GM23248 (cell line): ENCODE results near the gene MED10.

ENCODE experiments used
- EZH2 ChIP-seq: fragments of 200-600 bp; sonication (generic); IDR thresholded peaks from 2 replicates; pipeline ENCODE4 v1.6.1; 2018; ENCODE audit warnings: antibody characterized with exemption, mild to moderate bottlenecking; ENCODE audit not compliant: insufficient read depth, poor library complexity, severe bottlenecking
- EZH2phosphoT487 ChIP-seq: fragments of 200-600 bp; sonication (generic); IDR thresholded peaks from 2 replicates; pipeline ENCODE4 v1.6.1; 2018; ENCODE audit warnings: antibody characterized with exemption, moderate library complexity, mild to moderate bottlenecking, low read depth; ENCODE audit not compliant: insufficient read depth

DNA sequence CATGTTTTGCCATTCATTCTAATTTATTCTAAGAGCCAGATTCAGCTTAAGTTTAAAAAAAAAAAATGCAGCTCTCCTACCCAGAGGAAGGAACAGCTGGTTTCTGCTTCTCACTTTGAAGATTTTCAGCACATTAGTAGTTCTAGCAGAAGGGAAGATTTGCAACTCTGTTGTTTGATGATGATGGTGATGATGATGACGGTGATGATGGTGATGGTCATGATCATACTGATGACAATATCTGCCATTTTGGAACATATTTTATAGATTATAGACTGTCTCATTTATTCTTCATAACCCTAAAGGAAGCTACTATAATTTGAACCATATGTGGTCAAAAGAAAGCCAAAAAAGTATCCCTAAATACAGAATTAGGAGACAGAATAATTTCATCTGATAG, 7.9 kb upstream of the MED10 start:
- TF ChIP-seq EZH2phosphoT487: no peak
- no peak for TF ChIP-seq EZH2
